ENCODE data around the gene GAPDH. TPM values are rescaled to one million over a fixed set of nuclear protein-coding genes. Genes with fewer than 3 reads are reported as not detected.

The GAPDH gene
- total and polyA plus RNA-seq, 2 experiments from 2014 or later = 1,719 to 2,607 TPM

DNA sequence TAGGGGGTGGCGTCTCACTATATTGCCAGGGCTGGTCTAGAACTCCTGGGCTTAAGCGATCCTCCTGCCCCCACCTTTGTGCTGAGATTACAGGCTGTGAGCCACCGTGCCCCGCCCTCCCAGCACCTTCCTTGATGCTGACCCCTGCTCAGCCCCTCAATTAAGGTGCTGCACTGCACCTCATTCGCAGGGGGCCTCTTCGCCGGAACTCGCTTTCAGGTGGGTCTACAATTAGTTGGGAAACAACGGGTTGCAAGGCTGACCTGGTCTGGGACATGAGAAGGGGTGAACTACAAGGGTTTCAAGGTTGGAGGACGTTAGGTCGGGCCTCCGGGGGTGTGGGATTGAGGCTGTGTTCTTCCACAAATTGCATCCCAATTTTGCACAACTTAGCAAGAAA, 35.0 kb downstream of the GAPDH start:
- TF ChIP-seq EZH2 (IDR thresholded peaks at IDR 0.05; ENCODE audit: borderline replicate concordance) (no peak), EZH2phosphoT487 (IDR thresholded peaks at IDR 0.05; ENCODE audit: low read depth, severe bottlenecking, unreplicated experiment) (no peak), CTCF (IDR thresholded peaks at IDR 0.05; ENCODE audit: poor library complexity) (no peak)
- Histone ChIP-seq H3K4me2 (no peak overlapping the region), H3K36me3 (replicated peaks; ENCODE audit: insufficient read depth, low read depth) (no peaks in the 10 kb centered on the region), H3K9me2 (replicated peaks; ENCODE audit: insufficient read depth) (no peaks in the 10 kb centered on the region), H3K9me3 (ENCODE audit: low read depth) (no peaks in the 10 kb centered on the region), H3K4me3 (no peak overlapping the region), H4K20me1 (ENCODE audit: insufficient read depth, poor library complexity, severe bottlenecking) (no peaks in the 10 kb centered on the region), H3K27me3 (no peaks in the 10 kb centered on the region), H3K27ac (peak overlapping the region; percentile 89), H3K4me1 (ENCODE audit: insufficient read depth) (peaks cover 13% of the 10 kb centered on the region), H2AFZ (no peak overlapping the region), H3K79me2 (peaks cover 22% of the 10 kb centered on the region)
- WGBS (ENCODE audit: low lambda C conversion rate, missing lambda C conversion rate) = 92% methylated on average over 12 of the region's 12 CpGs
- DNase-seq (ENCODE audit: low spot score) = no peak

- Histone ChIP-seq H3K4me3 (no peak overlapping the region), H3K79me2 (peaks cover 22% of the 10 kb centered on the region), H3K9me2 (replicated peaks; ENCODE audit: insufficient read depth) (no peaks in the 10 kb centered on the region), H3K9me3 (ENCODE audit: low read depth) (no peaks in the 10 kb centered on the region), H3K36me3 (replicated peaks; ENCODE audit: insufficient read depth, low read depth) (no peaks in the 10 kb centered on the region), H2AFZ (no peak overlapping the region), H3K4me1 (ENCODE audit: insufficient read depth) (peaks cover 13% of the 10 kb centered on the region), H3K4me2 (no peak overlapping the region), H4K20me1 (ENCODE audit: insufficient read depth, poor library complexity, severe bottlenecking) (no peaks in the 10 kb centered on the region), H3K27ac (no peak overlapping the region), H3K27me3 (no peaks in the 10 kb centered on the region)
- 85% methylated on average over 7 of the region's 7 CpGs for WGBS (ENCODE audit: low lambda C conversion rate, missing lambda C conversion rate)
- no peak for DNase-seq (ENCODE audit: low spot score)
- TF ChIP-seq CTCF (IDR thresholded peaks at IDR 0.05; ENCODE audit: poor library complexity) (no peak), EZH2 (IDR thresholded peaks at IDR 0.05; ENCODE audit: borderline replicate concordance) (no peak), EZH2phosphoT487 (IDR thresholded peaks at IDR 0.05; ENCODE audit: low read depth, severe bottlenecking, unreplicated experiment) (no peak)
Measured at GRCh38 chr12:6569786-6570185, 35.5 kb downstream of the GAPDH start.

- TF ChIP-seq EZH2phosphoT487 (IDR thresholded peaks at IDR 0.05; ENCODE audit: low read depth, severe bottlenecking, unreplicated experiment) (no peak), CTCF (IDR thresholded peaks at IDR 0.05; ENCODE audit: poor library complexity) (peak; percentile 52), EZH2 (IDR thresholded peaks at IDR 0.05; ENCODE audit: borderline replicate concordance) (no peak)
- no peaks in the 10 kb centered on the region for H4K20me1 ChIP-seq (ENCODE audit: insufficient read depth, poor library complexity, severe bottlenecking)
- no peak overlapping the region for H3K4me3 ChIP-seq
- H2AFZ ChIP-seq = no peak overlapping the region
- WGBS (ENCODE audit: low lambda C conversion rate, missing lambda C conversion rate) = 85% methylated on average over 7 of the region's 7 CpGs
- DNase-seq (ENCODE audit: low spot score) = peak; percentile 75
- no peaks in the 10 kb centered on the region for H3K9me3 ChIP-seq (ENCODE audit: low read depth)
- no peaks in the 10 kb centered on the region for H3K9me2 ChIP-seq (replicated peaks; ENCODE audit: insufficient read depth)
- no peak overlapping the region for H3K27ac ChIP-seq
- no peaks in the 10 kb centered on the region for H3K36me3 ChIP-seq (replicated peaks; ENCODE audit: insufficient read depth, low read depth)
- peaks cover 22% of the 10 kb centered on the region for H3K79me2 ChIP-seq
- no peak overlapping the region for H3K4me2 ChIP-seq
- peaks cover 13% of the 10 kb centered on the region for H3K4me1 ChIP-seq (ENCODE audit: insufficient read depth)
- H3K27me3 ChIP-seq = no peaks in the 10 kb centered on the region
Measured at GRCh38 chr12:6570264-6570887, 36.1 kb downstream of the GAPDH start.
